ENCODE data around the gene RUNX2. TPM values are rescaled to one million over a fixed set of nuclear protein-coding genes. Genes with fewer than 3 reads are reported as not detected.

Gene RUNX2
- total RNA-seq, 2 experiments from 2014 or later, result 33.4 to 34.9 TPM

DNA sequence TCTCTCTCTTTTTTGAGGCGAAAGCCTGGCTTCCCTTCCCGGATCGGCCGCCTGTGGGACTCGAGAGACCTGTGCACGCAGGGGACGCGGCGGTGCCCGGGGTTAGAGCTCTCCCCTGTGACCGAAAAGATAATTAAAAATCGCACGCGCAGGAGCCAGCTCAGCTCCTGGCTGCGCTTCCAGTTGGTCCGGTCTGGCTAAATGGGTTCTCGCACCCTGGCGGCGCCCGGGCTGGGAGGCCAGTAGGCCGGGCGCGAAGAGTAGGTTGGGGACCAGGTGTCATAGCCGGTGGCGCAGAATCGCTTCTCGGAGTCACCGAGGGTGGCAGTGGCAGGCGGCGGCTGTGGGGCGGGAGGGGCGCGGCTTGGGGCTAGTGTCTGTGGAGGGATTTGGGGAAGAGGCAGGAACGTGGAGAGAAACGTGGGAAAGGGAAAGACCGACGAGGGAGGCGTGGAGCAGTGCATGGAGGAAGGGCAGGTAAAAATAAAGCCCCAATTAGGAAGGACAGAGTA, 91.5 kb downstream of the RUNX2 start:
- H3K36me3 Mint-ChIP-seq, result peaks cover 27% of the 10 kb centered on the region
- peak overlapping the region; percentile 97 for H3K27ac Mint-ChIP-seq
- H3K4me3 Mint-ChIP-seq, result peak overlapping the region; percentile 87
- ChIA-PET POLR2A (interaction anchor here (0.9 to 4.1 kb wide), 11 partner anchors 12 to 778 kb away, joined by 3 to 27 read pairs (median 3); partner anchors contain the start of gene SUPT3H), CTCF (interaction anchor here (0.6 to 3.5 kb wide), 9 partner anchors 28 to 945 kb away, joined by 3 to 16 read pairs (median 4); partner anchors contain the start of gene SUPT3H)
- no peaks in the 10 kb centered on the region for H3K9me3 Mint-ChIP-seq
- H3K27me3 Mint-ChIP-seq, result peaks cover 2% of the 10 kb centered on the region
- DNase-seq, result peak; percentile 77
- H3K4me1 Mint-ChIP-seq (ENCODE audit: low read depth), result peaks cover 50% of the 10 kb centered on the region
- intact Hi-C loops (cut with micrococcal nuclease), result loop anchor here (1.0 to 10.0 kb wide), 11 partner anchors 41 to 945 kb away; no protein-coding TSS in a partner anchor

GRCh38 chr6:45420083-45420908, 92.2 kb downstream of the RUNX2 start:
- Mint-ChIP-seq H3K4me3 (peak overlapping the region; percentile 87), H3K4me1 (ENCODE audit: low read depth) (peaks cover 50% of the 10 kb centered on the region), H3K27me3 (peaks cover 2% of the 10 kb centered on the region), H3K9me3 (no peaks in the 10 kb centered on the region), H3K27ac (peak overlapping the region; percentile 97), H3K36me3 (peaks cover 30% of the 10 kb centered on the region)
- intact Hi-C loops (cut with micrococcal nuclease), result loop anchor here (1.0 to 5.0 kb wide), 5 partner anchors 167 to 592 kb away; no protein-coding TSS in a partner anchor
- ChIA-PET POLR2A (interaction anchor here (0.9 to 4.1 kb wide), 16 partner anchors 11 to 779 kb away, joined by 3 to 27 read pairs (median 3); partner anchors contain the start of gene SUPT3H), CTCF (interaction anchor here (0.6 to 3.5 kb wide), 12 partner anchors 28 to 945 kb away, joined by 3 to 16 read pairs (median 4); partner anchors contain the start of gene SUPT3H)
- DNase-seq, result peak; percentile 80

DNA sequence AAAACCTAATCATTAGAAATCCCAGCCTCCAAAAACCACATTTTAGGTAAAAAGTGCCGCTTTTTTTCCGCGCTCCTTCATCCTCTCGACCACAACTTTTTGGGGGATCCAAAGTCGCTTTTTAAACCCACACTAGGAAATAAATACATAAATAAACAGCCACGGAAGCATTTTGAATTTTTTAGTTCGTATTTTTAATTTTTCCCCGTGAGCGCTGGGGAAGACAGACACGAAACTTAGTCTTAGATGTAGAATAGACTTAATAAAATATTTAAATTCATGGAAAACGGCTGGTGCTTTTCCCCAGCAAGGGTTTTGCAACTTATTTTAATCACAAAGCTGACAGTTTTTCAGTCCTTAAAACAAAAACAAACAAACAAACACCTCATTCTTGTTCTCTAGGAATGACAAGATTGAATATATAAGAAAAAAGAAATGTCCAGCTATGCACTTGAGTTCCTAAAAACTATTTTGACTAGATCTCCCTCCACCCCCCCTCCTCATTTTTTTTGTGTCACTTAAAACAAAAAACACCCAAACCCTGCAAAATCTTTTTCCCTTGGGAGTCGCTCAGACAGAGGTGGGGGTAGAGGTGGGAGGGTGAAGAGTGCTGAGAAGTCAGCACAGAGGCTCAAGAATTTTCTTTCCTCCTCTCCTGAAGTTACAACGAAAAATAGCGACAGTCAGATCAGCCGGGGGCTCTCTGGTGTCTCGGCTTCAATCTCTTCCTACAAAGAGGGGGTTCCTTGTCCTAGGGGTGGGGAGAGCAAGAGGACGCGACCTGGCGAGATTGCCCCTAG, 93.0 kb downstream of the RUNX2 start:
- CTCF ChIA-PET, result interaction anchor here (0.7 to 3.5 kb wide), 10 partner anchors 16 to 766 kb away, joined by 3 to 16 read pairs (median 3); partner anchors contain the start of gene SUPT3H
- Mint-ChIP-seq H3K27me3 (no peaks in the 10 kb centered on the region), H3K4me3 (peak overlapping the region; percentile 87), H3K36me3 (peaks cover 34% of the 10 kb centered on the region), H3K9me3 (no peaks in the 10 kb centered on the region), H3K4me1 (ENCODE audit: low read depth) (peaks cover 47% of the 10 kb centered on the region), H3K27ac (peak overlapping the region; percentile 97)
- POLR2A ChIA-PET, result interaction anchor here (1.2 to 4.1 kb wide), 11 partner anchors 11 to 503 kb away, joined by 3 to 27 read pairs (median 5); partner anchors contain the start of gene SUPT3H
- intact Hi-C loops (cut with micrococcal nuclease), result loop anchor here (1.0 to 5.0 kb wide), 5 partner anchors 166 to 591 kb away; no protein-coding TSS in a partner anchor
- DNase-seq, result no peak

DNA sequence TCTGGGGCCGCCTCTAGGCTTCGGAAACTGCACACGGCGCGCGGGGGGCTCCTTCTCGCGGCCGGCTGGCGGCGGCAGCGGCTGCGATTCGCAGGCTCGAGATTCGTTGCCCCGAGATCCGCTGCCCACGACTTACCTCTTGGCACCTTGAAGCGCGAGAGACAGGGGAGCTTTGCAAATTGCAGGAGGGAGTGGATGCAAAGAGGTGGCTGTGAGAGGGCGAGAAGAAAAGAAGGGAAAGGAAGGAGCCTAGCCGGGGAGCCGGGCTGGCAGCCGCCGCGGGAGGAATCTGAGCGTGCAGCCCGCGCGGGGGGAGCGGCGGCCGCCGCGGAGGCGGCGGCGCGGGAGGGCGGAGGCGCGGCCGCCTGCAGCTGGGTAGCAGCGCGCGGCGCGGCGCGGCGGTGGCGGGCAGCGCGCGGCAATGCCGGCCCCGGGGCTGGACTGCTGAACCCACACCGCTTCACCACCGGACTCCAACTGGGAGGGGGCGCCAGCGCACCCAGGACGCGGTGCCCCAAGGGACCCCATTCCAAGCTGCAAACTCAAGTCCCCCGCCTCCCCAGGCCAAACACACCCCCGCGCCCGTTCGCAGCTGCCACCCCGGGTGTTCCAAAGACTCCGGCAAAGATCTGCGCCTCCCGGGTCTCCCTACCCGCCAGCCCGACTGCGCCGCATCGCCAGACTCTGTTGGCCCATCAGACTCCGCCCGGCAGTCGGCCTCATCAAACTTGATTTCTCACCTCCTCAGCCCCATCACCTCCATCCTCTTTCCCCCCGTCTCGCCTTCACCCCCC, 93.8 kb downstream of the RUNX2 start:
- intact Hi-C loops (cut with micrococcal nuclease), result loop anchor here (1.0 to 5.0 kb wide), 7 partner anchors 14 to 779 kb away; no protein-coding TSS in a partner anchor
- ChIA-PET POLR2A (interaction anchor here (0.5 to 4.1 kb wide), 13 partner anchors 10 to 779 kb away, joined by 3 to 27 read pairs (median 5); partner anchors contain the start of gene SUPT3H), CTCF (interaction anchor here (0.6 to 2.8 kb wide), 8 partner anchors 15 to 500 kb away, joined by 3 to 13 read pairs (median 3); partner anchors contain the start of gene SUPT3H)
- no peaks in the 10 kb centered on the region for H3K27me3 Mint-ChIP-seq
- peak; percentile 78 for DNase-seq
- H3K4me1 Mint-ChIP-seq (ENCODE audit: low read depth), result peaks cover 41% of the 10 kb centered on the region
- peak overlapping the region; percentile 97 for H3K27ac Mint-ChIP-seq
- H3K36me3 Mint-ChIP-seq, result peaks cover 34% of the 10 kb centered on the region
- peak overlapping the region; percentile 91 for H3K4me3 Mint-ChIP-seq
- no peaks in the 10 kb centered on the region for H3K9me3 Mint-ChIP-seq

- H3K36me3 Mint-ChIP-seq, result peaks cover 34% of the 10 kb centered on the region
- H3K27me3 Mint-ChIP-seq, result no peaks in the 10 kb centered on the region
- peak overlapping the region; percentile 91 for H3K4me3 Mint-ChIP-seq
- no peaks in the 10 kb centered on the region for H3K9me3 Mint-ChIP-seq
- intact Hi-C loops (cut with micrococcal nuclease), result loop anchor here (1.0 to 5.0 kb wide), 5 partner anchors 14 to 780 kb away; no protein-coding TSS in a partner anchor
- ChIA-PET CTCF (interaction anchor here (0.6 to 2.8 kb wide), 6 partner anchors 14 to 292 kb away, joined by 3 to 13 read pairs (median 3); partner anchors contain the start of gene SUPT3H), POLR2A (interaction anchor here (0.5 to 4.1 kb wide), 13 partner anchors 9 to 779 kb away, joined by 3 to 27 read pairs (median 5); partner anchors contain the start of gene SUPT3H)
- peaks cover 37% of the 10 kb centered on the region for H3K4me1 Mint-ChIP-seq (ENCODE audit: low read depth)
- peak overlapping the region; percentile 95 for H3K27ac Mint-ChIP-seq
- peak; percentile 75 for DNase-seq
These were observed 94.5 kb downstream of the RUNX2 start for GRCh38 chr6:45422503-45423110.

- peaks cover 43% of the 10 kb centered on the region for H3K4me1 Mint-ChIP-seq (ENCODE audit: low read depth)
- H3K27me3 Mint-ChIP-seq, result no peaks in the 10 kb centered on the region
- H3K9me3 Mint-ChIP-seq, result no peaks in the 10 kb centered on the region
- intact Hi-C loops (cut with micrococcal nuclease), result loop anchor here (2.0 to 5.0 kb wide), 3 partner anchors 379 to 780 kb away; no protein-coding TSS in a partner anchor
- peak overlapping the region; percentile 95 for H3K27ac Mint-ChIP-seq
- peak; percentile 65 for DNase-seq
- peak overlapping the region; percentile 91 for H3K4me3 Mint-ChIP-seq
- CTCF ChIA-PET, result interaction anchor here (1.0 to 2.8 kb wide), 4 partner anchors 291 to 768 kb away, joined by 3 to 13 read pairs (median 4); no protein-coding TSS in a partner anchor
- POLR2A ChIA-PET, result interaction anchor here (0.6 to 4.1 kb wide), 5 partner anchors 46 to 318 kb away, joined by 3 to 27 read pairs (median 5); partner anchors contain the start of gene SUPT3H
- H3K36me3 Mint-ChIP-seq, result peaks cover 36% of the 10 kb centered on the region
These were observed 95.1 kb downstream of the RUNX2 start for GRCh38 chr6:45423111-45423823.

GRCh38 chr6:45423824-45424450, 95.8 kb downstream of the RUNX2 start:
- peak; percentile 34 for DNase-seq
- POLR2A ChIA-PET, result interaction anchor here (0.9 to 2.8 kb wide), 3 partner anchors 13 to 318 kb away, joined by 3 to 34 read pairs (median 6); partner anchors contain the start of gene SUPT3H
- Mint-ChIP-seq H3K36me3 (peaks cover 40% of the 10 kb centered on the region), H3K9me3 (no peaks in the 10 kb centered on the region), H3K27me3 (no peaks in the 10 kb centered on the region), H3K27ac (peak overlapping the region; percentile 95), H3K4me1 (ENCODE audit: low read depth) (peaks cover 47% of the 10 kb centered on the region), H3K4me3 (peak overlapping the region; percentile 91)
- intact Hi-C loops (cut with micrococcal nuclease), result loop anchor here (2.0 to 5.0 kb wide), 4 partner anchors 55 to 781 kb away; no protein-coding TSS in a partner anchor
- CTCF ChIA-PET, result interaction anchor here (1.0 to 1.2 kb wide), 3 partner anchors 291 to 768 kb away, joined by 3 to 5 read pairs (median 3); no protein-coding TSS in a partner anchor

GRCh38 chr6:45424451-45424861, 96.3 kb downstream of the RUNX2 start:
- Mint-ChIP-seq H3K27me3 (no peaks in the 10 kb centered on the region), H3K36me3 (peaks cover 45% of the 10 kb centered on the region), H3K4me3 (peak overlapping the region; percentile 91), H3K4me1 (ENCODE audit: low read depth) (peaks cover 47% of the 10 kb centered on the region), H3K9me3 (no peaks in the 10 kb centered on the region), H3K27ac (peak overlapping the region; percentile 95)
- CTCF ChIA-PET, result interaction anchor here (0.6 to 1.2 kb wide), 3 partner anchors 9 to 290 kb away, joined by 3 to 5 read pairs (median 3); no protein-coding TSS in a partner anchor
- peak; percentile 70 for DNase-seq
- intact Hi-C loops (cut with micrococcal nuclease), result loop anchor here (2.0 to 5.0 kb wide), 3 partner anchors 54 to 588 kb away; no protein-coding TSS in a partner anchor
- POLR2A ChIA-PET, result interaction anchor here (0.8 to 2.8 kb wide), 4 partner anchors 12 to 317 kb away, joined by 3 to 34 read pairs (median 4); no protein-coding TSS in a partner anchor

GRCh38 chr6:45426251-45426650, 98.1 kb downstream of the RUNX2 start:
- peak overlapping the region; percentile 50 for H3K4me3 Mint-ChIP-seq
- intact Hi-C loops (cut with micrococcal nuclease), result no loop called here
- ChIA-PET CTCF (no interaction called here), POLR2A (interaction anchor here (0.9 to 2.8 kb wide), 5 partner anchors 10 to 497 kb away, joined by 3 to 34 read pairs (median 4); no protein-coding TSS in a partner anchor)
- peaks cover 43% of the 10 kb centered on the region for H3K36me3 Mint-ChIP-seq
- no peaks in the 10 kb centered on the region for H3K27me3 Mint-ChIP-seq
- no peak for DNase-seq
- no peaks in the 10 kb centered on the region for H3K9me3 Mint-ChIP-seq
- H3K4me1 Mint-ChIP-seq (ENCODE audit: low read depth), result peaks cover 51% of the 10 kb centered on the region
- peak overlapping the region; percentile 85 for H3K27ac Mint-ChIP-seq
